Measurements from ENCODE around the gene CABLES2. TPM values are rescaled to one million over a fixed set of nuclear protein-coding genes. Genes with fewer than 3 reads are reported as not detected.

CABLES2 gene
- total RNA-seq, 2 donors from 2014 or later, result 1.6 to 2.6 TPM

- Histone ChIP-seq H3K4me1 (peaks cover 3% of the 10 kb centered on the region), H3K9me3 (no peaks in the 10 kb centered on the region), H3K36me3 (replicated peaks in 1 of 2; ENCODE audit: insufficient read depth in 1 of 2, low read depth in 2 of 2) (peaks cover 3 to 8% of the 10 kb centered on the region in 2 donors), H3K27ac (no peak overlapping the region), H3K27me3 (no peaks in the 10 kb centered on the region), H3K4me3 (no peak overlapping the region)
- no peak for TF ChIP-seq POLR2A (IDR thresholded peaks at IDR 0.05)
- TF ChIP-seq, protein P1, sequence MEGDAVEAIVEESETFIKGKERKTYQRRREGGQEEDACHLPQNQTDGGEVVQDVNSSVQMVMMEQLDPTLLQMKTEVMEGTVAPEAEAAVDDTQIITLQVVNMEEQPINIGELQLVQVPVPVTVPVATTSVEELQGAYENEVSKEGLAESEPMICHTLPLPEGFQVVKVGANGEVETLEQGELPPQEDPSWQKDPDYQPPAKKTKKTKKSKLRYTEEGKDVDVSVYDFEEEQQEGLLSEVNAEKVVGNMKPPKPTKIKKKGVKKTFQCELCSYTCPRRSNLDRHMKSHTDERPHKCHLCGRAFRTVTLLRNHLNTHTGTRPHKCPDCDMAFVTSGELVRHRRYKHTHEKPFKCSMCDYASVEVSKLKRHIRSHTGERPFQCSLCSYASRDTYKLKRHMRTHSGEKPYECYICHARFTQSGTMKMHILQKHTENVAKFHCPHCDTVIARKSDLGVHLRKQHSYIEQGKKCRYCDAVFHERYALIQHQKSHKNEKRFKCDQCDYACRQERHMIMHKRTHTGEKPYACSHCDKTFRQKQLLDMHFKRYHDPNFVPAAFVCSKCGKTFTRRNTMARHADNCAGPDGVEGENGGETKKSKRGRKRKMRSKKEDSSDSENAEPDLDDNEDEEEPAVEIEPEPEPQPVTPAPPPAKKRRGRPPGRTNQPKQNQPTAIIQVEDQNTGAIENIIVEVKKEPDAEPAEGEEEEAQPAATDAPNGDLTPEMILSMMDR (IDR thresholded peaks at IDR 0.05), result no peak
- intact Hi-C loops (cut with DNase I), result no loop called here
- WGBS, 2 donors, result 55 to 65% methylated on average over 5 to 6 of the region's 7 CpGs
- DNase-seq (no peak), ATAC-seq (no peak)
Observed at GRCh38 chr20:62349556-62350097, 57.5 kb downstream of the CABLES2 start.

DNA sequence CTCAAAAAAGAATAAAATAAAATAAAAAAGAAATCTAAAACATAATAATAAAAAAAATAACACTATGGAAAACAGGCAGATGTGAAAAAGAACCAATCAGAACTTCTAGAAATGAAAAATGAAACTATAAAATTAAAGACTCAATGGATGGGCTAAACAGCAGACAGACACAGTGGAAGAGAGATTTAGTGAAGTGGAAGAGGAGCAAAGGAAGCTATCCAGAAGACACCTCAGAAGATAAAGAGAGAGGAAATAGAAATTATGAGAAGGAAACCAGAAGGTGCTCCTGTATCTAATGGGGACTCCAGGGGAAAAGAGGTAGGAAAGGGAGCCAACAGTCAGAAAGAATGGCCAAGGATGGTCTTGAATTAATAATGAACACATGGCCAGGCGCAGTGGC is 58.5 kb downstream of the CABLES2 start:
- 96 to 100% methylated on average over 1 of the region's 1 CpG for WGBS, 2 donors
- TF ChIP-seq POLR2A (IDR thresholded peaks at IDR 0.05), result no peak
- TF ChIP-seq, protein P1 (IDR thresholded peaks at IDR 0.05), result no peak

GRCh38 chr20:62347445-62347844 is 59.6 kb downstream of the CABLES2 start:
- Histone ChIP-seq H3K27ac (no peak overlapping the region), H3K9me3 (no peaks in the 10 kb centered on the region), H3K4me1 (no peaks in the 10 kb centered on the region), H3K4me3 (no peak overlapping the region), H3K27me3 (no peaks in the 10 kb centered on the region), H3K36me3 (replicated peaks in 1 of 2; ENCODE audit: insufficient read depth in 1 of 2, low read depth in 2 of 2) (peaks cover 3 to 8% of the 10 kb centered on the region in 2 donors)
- no peak for TF ChIP-seq POLR2A (IDR thresholded peaks at IDR 0.05)
- TF ChIP-seq, protein P1 (IDR thresholded peaks at IDR 0.05), result no peak
- ATAC-seq (no peak), DNase-seq (no peak)
- 78 to 92% methylated on average over 3 to 9 of the region's 9 CpGs for WGBS, 2 donors
- intact Hi-C loops (cut with DNase I), result no loop called here

More for the DNA sequence above, 58.5 kb downstream of the CABLES2 start:
- no peak for DNase-seq
- Histone ChIP-seq H3K9me3 (no peaks in the 10 kb centered on the region), H3K36me3 (replicated peaks in 1 of 2; ENCODE audit: insufficient read depth in 1 of 2, low read depth in 2 of 2) (peaks cover 3 to 8% of the 10 kb centered on the region in 2 donors), H3K27ac (no peak overlapping the region), H3K4me1 (no peaks in the 10 kb centered on the region), H3K27me3 (no peaks in the 10 kb centered on the region), H3K4me3 (no peak overlapping the region)
- intact Hi-C loops (cut with DNase I), result no loop called here
- no peak for ATAC-seq

DNA sequence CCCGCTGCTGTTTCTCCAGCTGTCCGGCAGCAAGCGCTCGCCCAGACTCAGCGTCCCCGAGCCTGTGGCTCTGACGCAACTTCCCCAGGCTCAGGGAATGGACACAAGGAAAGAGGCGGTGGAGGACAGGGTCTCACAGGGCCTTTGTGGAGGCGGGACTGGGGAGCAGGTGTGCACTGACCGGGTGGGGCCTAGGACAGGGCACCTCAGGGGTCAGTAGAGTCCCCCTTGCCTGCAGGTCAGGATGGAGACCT is 60.0 kb downstream of the CABLES2 start:
- no peaks in the 10 kb centered on the region for H3K9me3 ChIP-seq
- 92 to 100% methylated on average over 2 to 9 of the region's 10 CpGs for WGBS, 2 donors
- H3K36me3 ChIP-seq (replicated peaks in 1 of 2; ENCODE audit: insufficient read depth in 1 of 2, low read depth in 2 of 2), result peaks cover 3 to 8% of the 10 kb centered on the region in 2 donors
- no peak overlapping the region for H3K27ac ChIP-seq
- no peaks in the 10 kb centered on the region for H3K4me1 ChIP-seq
- ATAC-seq (no peak), DNase-seq (no peak)
- no peak overlapping the region for H3K4me3 ChIP-seq
- intact Hi-C loops (cut with DNase I), result no loop called here
- no peaks in the 10 kb centered on the region for H3K27me3 ChIP-seq
- no peak for TF ChIP-seq POLR2A (IDR thresholded peaks at IDR 0.05)
- TF ChIP-seq, protein P1 (IDR thresholded peaks at IDR 0.05), result no peak

DNA sequence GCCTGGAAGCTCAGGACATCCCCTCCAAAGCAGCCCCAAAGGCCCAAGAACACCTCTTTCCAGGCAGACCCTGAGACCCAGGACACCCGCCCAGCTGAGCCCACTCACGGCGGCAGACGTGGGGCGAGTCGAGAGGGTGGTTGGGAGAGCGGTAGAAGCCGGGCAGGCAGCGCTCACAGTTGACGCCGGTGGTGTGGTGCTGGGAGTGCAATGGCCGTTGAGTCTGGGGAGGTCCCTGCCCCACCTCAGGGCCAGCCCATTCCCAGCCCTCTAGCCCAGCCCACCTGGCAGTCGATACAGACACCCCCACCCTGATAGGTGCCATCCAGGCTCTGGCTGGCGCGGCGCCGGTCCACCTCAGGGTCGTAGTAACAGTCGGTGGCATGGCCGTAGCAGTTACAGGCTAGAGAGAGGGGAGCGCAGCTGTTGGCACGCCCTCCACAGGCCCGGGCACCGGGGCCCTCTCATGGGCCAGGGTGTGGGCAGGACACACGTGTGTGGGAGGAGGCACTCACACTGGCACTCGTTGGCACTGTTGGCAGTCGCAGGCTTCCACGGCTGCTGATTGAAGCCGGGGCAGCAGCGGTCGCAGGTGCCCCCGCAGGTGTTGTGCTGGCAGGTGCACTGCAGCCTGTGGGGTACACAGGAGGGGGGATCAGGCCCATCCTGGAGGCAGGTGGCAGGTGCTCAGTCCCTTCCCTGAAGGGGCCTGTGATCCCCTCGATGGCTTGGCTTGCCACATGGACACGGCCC is 60.5 kb downstream of the CABLES2 start:
- intact Hi-C loops (cut with DNase I), result no loop called here
- DNase-seq, result no peak
- Histone ChIP-seq H3K4me3 (no peak overlapping the region), H3K27me3 (no peaks in the 10 kb centered on the region), H3K9me3 (no peaks in the 10 kb centered on the region), H3K4me1 (no peaks in the 10 kb centered on the region), H3K27ac (no peak overlapping the region), H3K36me3 (replicated peaks in 1 of 2; ENCODE audit: insufficient read depth in 1 of 2, low read depth in 2 of 2) (peaks cover 3 to 8% of the 10 kb centered on the region in 2 donors)
- 93 to 96% methylated on average over 8 to 25 of the region's 34 CpGs for WGBS, 2 donors
- no peak for TF ChIP-seq POLR2A (IDR thresholded peaks at IDR 0.05)
- TF ChIP-seq, protein P1 (IDR thresholded peaks at IDR 0.05), result no peak
- no peak for ATAC-seq
